PFSK-1 (cell line): ENCODE data around the gene SLC6A13.

Experiments used
- FOXP2 ChIP-seq: optimal IDR thresholded peaks from 2 replicates; pipeline ENCODE3; 2011; ENCODE audit warnings: borderline replicate concordance, control low read depth, inconsistent platforms; ENCODE audit not compliant: insufficient read depth; ENCODE audit errors: extremely low read length, extremely low read depth
- POLR2AphosphoS5 ChIP-seq: IDR thresholded peaks from 2 replicates; pipeline ENCODE4 v1.6.1; 2012; ENCODE audit warnings: low read depth, mild to moderate bottlenecking, control low read depth, low read length, moderate library complexity
- TAF1 ChIP-seq: IDR thresholded peaks from 2 replicates; pipeline ENCODE4 v1.6.1; 2012; ENCODE audit warnings: low read length, control low read depth, borderline replicate concordance; ENCODE audit not compliant: insufficient read depth

GRCh38 chr12:253116-253831 lies 9.4 kb downstream of the SLC6A13 start:
- no peak for TF ChIP-seq POLR2AphosphoS5
- no peak for TF ChIP-seq FOXP2
- no peak for TF ChIP-seq TAF1
